ENCODE measurements around the gene RASGRF2. TPM values are rescaled to one million over a fixed set of nuclear protein-coding genes. Genes with fewer than 3 reads are reported as not detected.

Gene RASGRF2
- total and polyA plus RNA-seq, 2 of the 8 experiments (the other 6 are each of a cell fraction or from before 2014, with no cell fraction given): 2.6 to 29.5 TPM

- H3K56ac ChIP-seq (replicated peaks; ENCODE audit: insufficient read length, low read depth, low read length): no peak overlapping the region
- H3K18ac ChIP-seq (ENCODE audit: extremely low read depth, low read length): no peak overlapping the region
- no peak overlapping the region for H3K14ac ChIP-seq (ENCODE audit: insufficient read length)
- H2BK12ac ChIP-seq (ENCODE audit: low read depth, low read length): no peak overlapping the region
- no peaks in the 10 kb centered on the region for H3K36me3 ChIP-seq (ENCODE audit: control insufficient read depth in 2 of 4, insufficient read depth in 4 of 4, low read length in 3 of 4)
- no peak overlapping the region for H4K91ac ChIP-seq (replicated peaks; ENCODE audit: insufficient read length, low read length)
- ChIA-PET CTCF (ENCODE audit: partially characterized antibody) (interaction anchor here (3.7 kb wide), 1 partner anchor 12 kb away, joined by 22 read pairs; no protein-coding TSS in a partner anchor), POLR2A (ENCODE audit: partially characterized antibody) (interaction anchor here (0.8 kb wide), 1 partner anchor 542 kb away, joined by 3 read pairs; no protein-coding TSS in a partner anchor)
- H3K79me2 ChIP-seq (ENCODE audit: control insufficient read depth in 1 of 2, insufficient read depth in 2 of 2, low read length in 2 of 2): no peaks in the 10 kb centered on the region
- no peaks in the 10 kb centered on the region for H3K23me2 ChIP-seq (ENCODE audit: low read depth, low read length)
- H3K9me3 ChIP-seq (ENCODE audit: insufficient read depth in 2 of 2, low read depth in 1 of 2, low read length in 1 of 2): no peaks in the 10 kb centered on the region
- H3K4me2 ChIP-seq (ENCODE audit: insufficient read depth in 1 of 2, low read depth in 2 of 2, low read length in 2 of 2): no peak overlapping the region
- H3K27ac ChIP-seq (ENCODE audit: low read depth, low read length): no peak overlapping the region
- H2BK15ac ChIP-seq (ENCODE audit: low read length): no peak overlapping the region
- H2AK5ac ChIP-seq (ENCODE audit: low read depth, low read length): no peak overlapping the region
- no peak overlapping the region for H3K4ac ChIP-seq (replicated peaks; ENCODE audit: insufficient read length, low read depth, low read length)
- H2AFZ ChIP-seq (ENCODE audit: low read length): no peak overlapping the region
- no peak overlapping the region for H3K9ac ChIP-seq (replicated peaks in 1 of 4; ENCODE audit: extremely low read depth in 1 of 4, low read depth in 3 of 4, low read length in 3 of 4)
- DNase-seq (ENCODE audit: low read depth in 1 of 2, low spot score in 2 of 2) (no peak), FAIRE-seq (peak; percentile 13)
- H2BK20ac ChIP-seq (ENCODE audit: low read length): no peak overlapping the region
- H3K27me3 ChIP-seq (replicated peaks in 1 of 4; ENCODE audit: control insufficient read depth in 3 of 4, extremely low read depth in 1 of 4, insufficient read depth in 3 of 4, low read length in 3 of 4): no peaks in the 10 kb centered on the region
- 81% methylated on average over 1 of the region's 1 CpG; no CpG with 5 or more reads in 1 of the 2 experiments for WGBS, 2 experiments (ENCODE audit: extremely low coverage in 1 of 2, insufficient coverage in 1 of 2, insufficient read length in 1 of 2, insufficient replicate concordance in 2 of 2, low coverage in 1 of 2, low lambda C conversion rate in 2 of 2, missing lambda C conversion rate in 1 of 2)
- no peak for TF ChIP-seq GTF2F1 (IDR thresholded peaks at IDR 0.05; ENCODE audit: borderline replicate concordance, low read depth, low read length)
- no peak for TF ChIP-seq SP4 (IDR thresholded peaks at IDR 0.05; ENCODE audit: low read length)
- TF ChIP-seq SP1 (IDR thresholded peaks at IDR 0.05; ENCODE audit: low read depth, low read length): no peak
- TF ChIP-seq SIRT6 (IDR thresholded peaks at IDR 0.05; ENCODE audit: low read length): no peak
- peak; percentile 56; the same call in 1 of the 2 replicates for TF ChIP-seq KDM1A (IDR thresholded peaks at IDR 0.05; ENCODE audit: borderline replicate concordance, low read length)
- TF ChIP-seq CEBPB (IDR thresholded peaks at IDR 0.05; ENCODE audit: low read depth, low read length): no peak
- no peaks in the 10 kb centered on the region for H3K4me1 ChIP-seq (replicated peaks in 1 of 4; ENCODE audit: control insufficient read depth in 3 of 4, insufficient read depth in 4 of 4, low read length in 3 of 4)
- H3K79me1 ChIP-seq (ENCODE audit: low read depth, low read length): no peaks in the 10 kb centered on the region
- H3K4me3 ChIP-seq (ENCODE audit: extremely low read depth in 1 of 4, insufficient read depth in 2 of 4, low read depth in 3 of 4, low read length in 4 of 4): no peak overlapping the region
- H2BK120ac ChIP-seq (replicated peaks; ENCODE audit: low read depth, low read length): no peak overlapping the region
- H4K5ac ChIP-seq (ENCODE audit: insufficient read length, low read depth, low read length): no peak overlapping the region
- no peak overlapping the region for H3K23ac ChIP-seq (ENCODE audit: insufficient read length)
- no peak overlapping the region for H4K8ac ChIP-seq (ENCODE audit: extremely low read depth, insufficient read depth, low read length)
- no peaks in the 10 kb centered on the region for H4K20me1 ChIP-seq (replicated peaks in 1 of 2; ENCODE audit: control insufficient read depth in 1 of 2, insufficient read depth in 2 of 2, low read length in 2 of 2)
- no peak overlapping the region for H2BK5ac ChIP-seq (ENCODE audit: low read depth, low read length)
Observed at GRCh38 chr5:81095835-81096234, 135.7 kb downstream of the RASGRF2 start.

Measured in H1 (cell line).